ENCODE data around the gene KLHL24. TPM values are rescaled to one million over a fixed set of nuclear protein-coding genes. Genes with fewer than 3 reads are reported as not detected.

The KLHL24 gene
- total and polyA plus RNA-seq, 12 donors, result 4.9 to 150 (median 50.6) TPM

DNA sequence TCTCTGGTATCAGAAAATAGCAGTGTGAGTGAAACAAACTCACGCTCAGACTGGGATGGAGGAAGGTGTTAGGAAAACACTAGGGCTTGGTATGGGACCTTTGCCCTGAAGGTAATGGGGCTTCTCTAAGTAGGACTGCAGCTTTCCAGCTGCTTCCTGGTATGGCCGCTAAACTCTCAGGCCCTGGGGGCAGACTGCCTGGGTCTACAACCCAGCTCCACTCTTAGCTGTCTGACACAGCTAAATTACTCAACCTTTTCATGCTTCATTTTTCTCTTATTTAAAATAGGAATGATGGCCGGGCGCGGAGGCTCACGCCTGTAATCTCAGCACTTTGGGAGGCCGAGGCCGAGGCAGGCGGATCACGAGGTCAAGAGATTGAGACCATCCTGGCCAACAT, 57.0 kb downstream of the KLHL24 start:
- no peak for DNase-seq
- no peak overlapping the region for H3K27ac ChIP-seq
- H3K4me3 ChIP-seq, result no peak overlapping the region
- H3K9me3 ChIP-seq (replicated peaks in 1 of 3), result no peaks in the 10 kb centered on the region
- H3K36me3 ChIP-seq (replicated peaks in 1 of 2), result no peaks in the 10 kb centered on the region
- H3K27me3 ChIP-seq, result no peaks in the 10 kb centered on the region
- peaks cover 0 to 4% of the 10 kb centered on the region in 2 donors for H3K4me1 ChIP-seq (replicated peaks in 1 of 2)
- intact Hi-C loops (cut with DNase I), result no loop called here
- no peak for TF ChIP-seq POLR2A (IDR thresholded peaks at IDR 0.05)
- no peak for TF ChIP-seq CTCF (IDR thresholded peaks at IDR 0.05)
- WGBS, 4 donors, result 93 to 96% (median 95%) methylated on average over 10 of the region's 10 CpGs

- Histone ChIP-seq H3K27ac (no peak overlapping the region), H3K4me1 (replicated peaks in 1 of 2) (peaks cover 0 to 20% of the 10 kb centered on the region in 2 donors), H3K9me3 (replicated peaks in 1 of 3) (no peaks in the 10 kb centered on the region), H3K27me3 (no peaks in the 10 kb centered on the region), H3K4me3 (no peak overlapping the region), H3K36me3 (replicated peaks in 1 of 2) (no peaks in the 10 kb centered on the region)
- intact Hi-C loops (cut with DNase I), result no loop called here
- 91 to 93% (median 91%) methylated on average over 6 to 7 of the region's 7 CpGs for WGBS, 4 donors
- no peak for DNase-seq
- no peak for TF ChIP-seq CTCF (IDR thresholded peaks at IDR 0.05)
- no peak for TF ChIP-seq POLR2A (IDR thresholded peaks at IDR 0.05)
Observed at GRCh38 chr3:183695569-183696364, 60.3 kb downstream of the KLHL24 start.

DNA sequence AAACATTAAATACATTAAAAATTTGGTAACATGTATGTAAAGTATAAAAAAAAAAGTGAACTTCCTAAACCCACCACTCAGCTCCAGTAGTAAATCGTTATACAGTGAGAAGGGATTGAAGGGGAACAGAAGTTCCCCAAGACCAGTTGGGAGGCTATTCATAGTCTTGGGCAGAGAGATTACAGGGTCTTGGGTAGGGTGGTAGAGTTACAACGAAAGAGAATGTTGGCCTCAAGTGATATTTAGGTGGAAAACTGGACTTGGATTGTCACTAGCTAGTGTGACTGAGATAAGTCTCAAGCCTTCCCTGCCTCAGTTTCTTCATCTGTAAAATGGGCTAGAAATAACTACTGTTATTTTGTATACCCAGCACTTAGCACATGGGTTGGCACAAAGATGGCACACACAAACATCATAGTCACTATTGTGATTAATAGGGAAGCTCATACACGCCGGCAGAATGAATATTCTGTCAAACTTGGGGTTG, 61.7 kb downstream of the KLHL24 start:
- TF ChIP-seq CTCF (IDR thresholded peaks at IDR 0.05) (no peak), POLR2A (IDR thresholded peaks at IDR 0.05) (no peak)

GRCh38 chr3:183697610-183698317, 62.3 kb downstream of the KLHL24 start, which contains the start of gene YEATS2:
Gene YEATS2, plus strand, starts transcription at chr3:183697797. Its CDS starts 17,366 bp downstream, at chr3:183715163.
- WGBS, 4 donors, result 0 to 1% (median 0%) methylated on average over 13 to 89 of the region's 89 CpGs
- intact Hi-C loops (cut with DNase I), result no loop called here
- H3K9me3 ChIP-seq (replicated peaks in 1 of 3), result no peaks in the 10 kb centered on the region
- H3K27ac ChIP-seq, result peak within 1 kb of the TSS in 4 of 5 donors; percentile 83 to 95 (median 92)
- DNase-seq, result peak; percentile 43 to 70 (median 54)
- H3K27me3 ChIP-seq, result no peaks in the 10 kb centered on the region
- peak within 1 kb of the TSS; percentile 43 to 90 (median 71) for H3K4me3 ChIP-seq
- TF ChIP-seq POLR2A (IDR thresholded peaks at IDR 0.05) (peak in 1 of 2 donors; percentile 57), CTCF (IDR thresholded peaks at IDR 0.05) (no peak)
- H3K4me1 ChIP-seq (replicated peaks in 1 of 2), result peaks cover 0 to 20% of the 10 kb centered on the region in 2 donors
- no peaks in the 10 kb centered on the region for H3K36me3 ChIP-seq (replicated peaks in 1 of 2)

More for the DNA sequence above, 61.7 kb downstream of the KLHL24 start:
- peaks cover 0 to 20% of the 10 kb centered on the region in 2 donors for H3K4me1 ChIP-seq (replicated peaks in 1 of 2)
- H3K9me3 ChIP-seq (replicated peaks in 1 of 3), result no peaks in the 10 kb centered on the region
- H3K27ac ChIP-seq, result peak overlapping the region in 2 of 5 donors; percentile 94 to 95
- DNase-seq, result no peak
- peak overlapping the region in 2 of 4 donors; percentile 64 to 90 for H3K4me3 ChIP-seq
- intact Hi-C loops (cut with DNase I), result no loop called here
- WGBS, 4 donors, result 33 to 41% (median 38%) methylated on average over 4 of the region's 4 CpGs
- H3K27me3 ChIP-seq, result no peaks in the 10 kb centered on the region
- no peaks in the 10 kb centered on the region for H3K36me3 ChIP-seq (replicated peaks in 1 of 2)
